Measurements from ENCODE around the gene ZNF143.
A peak's percentile ranks its signal among the peaks of the same experiment; 100 is the strongest.
"Not testable (repeated sequence)": the region's sequence is repeated elsewhere in the genome, so short reads cannot be mapped to it uniquely, and the experiment has no call there.

The ZNF143 gene

GRCh38 chr11:9549216-9549615, 88.4 kb downstream of the ZNF143 start:
- not testable (repeated sequence) for H3K4me3 Mint-ChIP-seq

GRCh38 chr11:9550191-9550628, 89.4 kb downstream of the ZNF143 start:
- ATAC-seq (ENCODE audit: low read depth) = no peak
- DNase-seq (ENCODE audit: low spot score in 2 of 2) = no peak
- H3K4me1 Mint-ChIP-seq = peaks cover 6% of the 10 kb centered on the region
- H3K9me3 Mint-ChIP-seq = no peaks in the 10 kb centered on the region
- peak overlapping the region; percentile 32 for H3K27ac Mint-ChIP-seq
- H3K4me3 Mint-ChIP-seq = no peak overlapping the region
- peaks cover 8% of the 10 kb centered on the region for H3K36me3 Mint-ChIP-seq
- H3K27me3 Mint-ChIP-seq = no peaks in the 10 kb centered on the region

More at GRCh38 chr11:9549216-9549615, 88.4 kb downstream of the ZNF143 start:
- not testable (repeated sequence) for H3K27ac Mint-ChIP-seq; H3K4me1 Mint-ChIP-seq; H3K9me3 Mint-ChIP-seq; H3K27me3 Mint-ChIP-seq; ATAC-seq (ENCODE audit: low read depth); DNase-seq (ENCODE audit: low spot score in 2 of 2)
- H3K36me3 Mint-ChIP-seq = peaks cover 13% of the 10 kb centered on the region

GRCh38 chr11:9561279-9561982, 100.6 kb downstream of the ZNF143 start:
- H3K4me3 Mint-ChIP-seq = no peak overlapping the region
- no peaks in the 10 kb centered on the region for H3K27me3 Mint-ChIP-seq

GRCh38 chr11:9562716-9563115, 101.9 kb downstream of the ZNF143 start:
- DNase-seq (ENCODE audit: low spot score in 2 of 2) (no peak), ATAC-seq (ENCODE audit: low read depth) (no peak)
- H3K27me3 Mint-ChIP-seq = no peaks in the 10 kb centered on the region
- peaks cover 19% of the 10 kb centered on the region for H3K36me3 Mint-ChIP-seq
- H3K9me3 Mint-ChIP-seq = peaks cover 12% of the 10 kb centered on the region
- H3K27ac Mint-ChIP-seq = no peak overlapping the region
- H3K4me3 Mint-ChIP-seq = no peak overlapping the region
- peaks cover 9% of the 10 kb centered on the region for H3K4me1 Mint-ChIP-seq

More at GRCh38 chr11:9561279-9561982, 100.6 kb downstream of the ZNF143 start:
- H3K4me1 Mint-ChIP-seq = peaks cover 9% of the 10 kb centered on the region
- no peak overlapping the region for H3K27ac Mint-ChIP-seq
- DNase-seq (ENCODE audit: low spot score in 2 of 2) (no peak), ATAC-seq (ENCODE audit: low read depth) (no peak)
- H3K9me3 Mint-ChIP-seq = peaks cover 12% of the 10 kb centered on the region
- peaks cover 25% of the 10 kb centered on the region for H3K36me3 Mint-ChIP-seq

- ATAC-seq (ENCODE audit: low read depth) (no peak), DNase-seq (ENCODE audit: low spot score in 2 of 2) (no peak)
- H3K9me3 Mint-ChIP-seq = peaks cover 12% of the 10 kb centered on the region
- no peak overlapping the region for H3K27ac Mint-ChIP-seq
- H3K4me3 Mint-ChIP-seq = no peak overlapping the region
- peaks cover 18% of the 10 kb centered on the region for H3K36me3 Mint-ChIP-seq
- H3K27me3 Mint-ChIP-seq = no peaks in the 10 kb centered on the region
- H3K4me1 Mint-ChIP-seq = peaks cover 13% of the 10 kb centered on the region
These were observed 102.5 kb downstream of the ZNF143 start for GRCh38 chr11:9563196-9563730.

GRCh38 chr11:9565822-9566560, 105.2 kb downstream of the ZNF143 start:
- Mint-ChIP-seq H3K36me3 (peaks cover 10% of the 10 kb centered on the region), H3K4me3 (no peak overlapping the region), H3K9me3 (peaks cover 5% of the 10 kb centered on the region), H3K27me3 (no peaks in the 10 kb centered on the region), H3K4me1 (peaks cover 29% of the 10 kb centered on the region), H3K27ac (peak overlapping the region; percentile 80)
- DNase-seq (ENCODE audit: low spot score in 2 of 2) (no peak), ATAC-seq (ENCODE audit: low read depth) (peak; percentile 27)

GRCh38 chr11:9566561-9567063, 105.8 kb downstream of the ZNF143 start:
- Mint-ChIP-seq H3K36me3 (peaks cover 6% of the 10 kb centered on the region), H3K4me3 (no peak overlapping the region), H3K4me1 (peaks cover 31% of the 10 kb centered on the region), H3K27me3 (no peaks in the 10 kb centered on the region), H3K27ac (peak overlapping the region; percentile 80), H3K9me3 (peaks cover 5% of the 10 kb centered on the region)
- DNase-seq (ENCODE audit: low spot score in 2 of 2) (no peak), ATAC-seq (ENCODE audit: low read depth) (no peak)

GRCh38 chr11:9567401-9567800, 106.6 kb downstream of the ZNF143 start:
- H3K36me3 Mint-ChIP-seq = peaks cover under 1% of the 10 kb centered on the region
- ATAC-seq (ENCODE audit: low read depth) = no peak
- peak overlapping the region; percentile 99 for H3K27ac Mint-ChIP-seq
- H3K4me1 Mint-ChIP-seq = peaks cover 32% of the 10 kb centered on the region
- H3K4me3 Mint-ChIP-seq = no peak overlapping the region
- no peak for DNase-seq (ENCODE audit: low spot score in 2 of 2)
- no peaks in the 10 kb centered on the region for H3K27me3 Mint-ChIP-seq
- H3K9me3 Mint-ChIP-seq = peaks cover under 1% of the 10 kb centered on the region

GRCh38 chr11:9568161-9568853, 107.5 kb downstream of the ZNF143 start:
- Mint-ChIP-seq H3K9me3 (no peaks in the 10 kb centered on the region), H3K4me1 (peaks cover 32% of the 10 kb centered on the region), H3K27ac (peak overlapping the region; percentile 99), H3K27me3 (no peaks in the 10 kb centered on the region), H3K36me3 (no peaks in the 10 kb centered on the region), H3K4me3 (peak overlapping the region; percentile 58)
- no peak for ATAC-seq (ENCODE audit: low read depth)
- no peak for DNase-seq (ENCODE audit: low spot score in 2 of 2)

- peak; percentile 49 for ATAC-seq (ENCODE audit: low read depth)
- peak overlapping the region; percentile 58 for H3K4me3 Mint-ChIP-seq
- peak overlapping the region; percentile 99 for H3K27ac Mint-ChIP-seq
- no peaks in the 10 kb centered on the region for H3K27me3 Mint-ChIP-seq
- peaks cover 32% of the 10 kb centered on the region for H3K4me1 Mint-ChIP-seq
- peak; percentile 15 to 58 for DNase-seq (ENCODE audit: low spot score in 2 of 2)
- H3K36me3 Mint-ChIP-seq = no peaks in the 10 kb centered on the region
- no peaks in the 10 kb centered on the region for H3K9me3 Mint-ChIP-seq
These were observed 108.2 kb downstream of the ZNF143 start for GRCh38 chr11:9568854-9569587.

- H3K9me3 Mint-ChIP-seq = no peaks in the 10 kb centered on the region
- H3K4me1 Mint-ChIP-seq = peaks cover 32% of the 10 kb centered on the region
- DNase-seq (ENCODE audit: low spot score in 2 of 2) (no peak), ATAC-seq (ENCODE audit: low read depth) (no peak)
- peak overlapping the region; percentile 19 for H3K4me3 Mint-ChIP-seq
- peak overlapping the region; percentile 99 for H3K27ac Mint-ChIP-seq
- H3K36me3 Mint-ChIP-seq = no peaks in the 10 kb centered on the region
- no peaks in the 10 kb centered on the region for H3K27me3 Mint-ChIP-seq
These were observed 108.9 kb downstream of the ZNF143 start for GRCh38 chr11:9569588-9570164.

- no peak for DNase-seq (ENCODE audit: low spot score in 2 of 2)
- Mint-ChIP-seq H3K36me3 (no peaks in the 10 kb centered on the region), H3K27me3 (no peaks in the 10 kb centered on the region), H3K27ac (peak overlapping the region; percentile 99), H3K9me3 (no peaks in the 10 kb centered on the region), H3K4me3 (peak overlapping the region; percentile 33), H3K4me1 (peaks cover 37% of the 10 kb centered on the region)
- ATAC-seq (ENCODE audit: low read depth) = no peak
These were observed 109.7 kb downstream of the ZNF143 start for GRCh38 chr11:9570313-9571025.

Data from memory B cell (primary cell).